Ishikawa (cell line): ENCODE measurements around the gene SLC39A9.

ENCODE experiments used
- CEBPB ChIP-seq: IDR thresholded peaks from 2 replicates; pipeline ENCODE4 v1.6.1; 2012
- CREB1 ChIP-seq: IDR thresholded peaks from 2 replicates; pipeline ENCODE4 v1.6.1; 2012; ENCODE audit warnings: low read depth
- EGR1 ChIP-seq: IDR thresholded peaks from 2 replicates; pipeline ENCODE4 v1.6.1; 2012
- EP300 ChIP-seq: IDR thresholded peaks from 2 replicates; pipeline ENCODE4 v1.6.1; 2012; ENCODE audit warnings: borderline replicate concordance
- FOXM1 ChIP-seq: IDR thresholded peaks from 2 replicates; pipeline ENCODE4 v1.6.1; 2012; ENCODE audit warnings: low read depth, borderline replicate concordance
- MAX ChIP-seq: IDR thresholded peaks from 2 replicates; pipeline ENCODE4 v1.6.1; 2012
- RAD21 ChIP-seq: IDR thresholded peaks from 2 replicates; pipeline ENCODE4 v1.6.1; 2012; ENCODE audit warnings: low read depth
- REST ChIP-seq: IDR thresholded peaks from 2 replicates; pipeline ENCODE4 v1.6.1; 2012; ENCODE audit warnings: low read depth, mild to moderate bottlenecking

- TF ChIP-seq EP300, result no peak
- TF ChIP-seq CREB1, result no peak
- no peak for TF ChIP-seq RAD21
- no peak for TF ChIP-seq EGR1
- no peak for TF ChIP-seq FOXM1
- no peak for TF ChIP-seq REST
- TF ChIP-seq CEBPB, result no peak
- no peak for TF ChIP-seq MAX
Observed at GRCh38 chr14:69376439-69376838, 22.1 kb upstream of the SLC39A9 start.
